Endodermal cell (in vitro differentiated cells): ENCODE data around the gene LIPC. TPM values are rescaled to one million over a fixed set of nuclear protein-coding genes. Genes with fewer than 3 reads are reported as not detected.

Source experiments
- DNase-seq: peaks from one replicate; pipeline ENCODE4 v3.0.0-alpha.2; 2017
- H3K27ac ChIP-seq: 2 replicates; pipeline ENCODE4 v1.5.1; 2013; ENCODE audit warnings: mild to moderate bottlenecking, low read depth, low read length, moderate library complexity
- H3K27me3 ChIP-seq: 2 replicates; pipeline ENCODE4 v1.6.1; 2013; ENCODE audit warnings: mild to moderate bottlenecking, low read length, moderate library complexity; ENCODE audit not compliant: insufficient read depth, control insufficient read depth, poor library complexity, severe bottlenecking
- H3K36me3 ChIP-seq: 2 replicates; pipeline ENCODE4 v1.7.0; 2013; ENCODE audit warnings: mild to moderate bottlenecking, low read length, moderate library complexity; ENCODE audit not compliant: control insufficient read depth, insufficient read depth
- H3K4me1 ChIP-seq: one replicate; pipeline ENCODE4 v1.7.0; 2013; ENCODE audit warnings: low read length; ENCODE audit not compliant: control insufficient read depth, insufficient read depth
- H3K4me3 ChIP-seq: 2 replicates; pipeline ENCODE4 v1.5.1; 2013; ENCODE audit warnings: mild to moderate bottlenecking, low read length, moderate library complexity
- H3K9ac ChIP-seq: 2 replicates; pipeline ENCODE4 v1.6.1; 2013; ENCODE audit warnings: mild to moderate bottlenecking, low read length, moderate library complexity; ENCODE audit not compliant: poor library complexity, severe bottlenecking; ENCODE audit errors: extremely low read depth
- H3K9me3 ChIP-seq: 2 replicates; pipeline ENCODE4 v1.6.1; 2013; ENCODE audit warnings: mild to moderate bottlenecking, low read length, moderate library complexity; ENCODE audit not compliant: control insufficient read depth
- H3K27ac Mint-ChIP-seq: 2 replicates; pipeline ENCODE4 v1.8.0; 2020; ENCODE audit warnings: mixed read lengths
- H3K27me3 Mint-ChIP-seq: 2 replicates; pipeline ENCODE4 v1.8.0; 2021; ENCODE audit warnings: mild to moderate bottlenecking, mixed read lengths; ENCODE audit not compliant: insufficient read depth
- H3K36me3 Mint-ChIP-seq: 2 replicates; pipeline ENCODE4 v1.8.0; 2020; ENCODE audit warnings: low read depth, mixed read lengths
- H3K4me1 Mint-ChIP-seq: 2 replicates; pipeline ENCODE4 v1.8.0; 2020; ENCODE audit warnings: mixed read lengths
- H3K4me3 Mint-ChIP-seq: 2 replicates; pipeline ENCODE4 v1.8.0; 2020; ENCODE audit warnings: mild to moderate bottlenecking, moderate library complexity, mixed read lengths
- H3K9me3 Mint-ChIP-seq: 2 replicates; pipeline ENCODE4 v1.8.0; 2020; ENCODE audit warnings: mild to moderate bottlenecking, mixed read lengths
- CTCF ChIP-seq: fragments of 200-600 bp; sonication (generic); conservative IDR thresholded peaks from 2 replicates; pipeline ENCODE4 v1.5.0; 2021; ENCODE audit warnings: antibody characterized with exemption, mild to moderate bottlenecking
- WGBS, 2 experiments: methylation state at CpG; one replicate each; pipeline versions ENCODE4 v1.1.5 to v1.1.7; 2013; ENCODE audit warnings: missing lambda C conversion rate in 2 of 2, mixed read lengths in 1 of 2; ENCODE audit not compliant: insufficient coverage in 1 of 2, insufficient read length in 1 of 2; 5-methylcytosine and 5-hydroxymethylcytosine counted together
- total RNA-seq, 2 donors: library from RNA; stranded (reverse); fragmentation: NEBNext Ultra II Directional in 1 of 2; extraction: Animal tissue kit (Norgen Biotek cat#: 25700) in 1 of 2; gene quantifications; 2 replicates in 1 of 2; 3 replicates in 1 of 2; pipeline ENCODE4 v1.2.1, GENCODE V29; 2021

The LIPC gene
- total RNA-seq, 2 donors from 2014 or later = not detected

GRCh38 chr15:58462973-58463663 is 31.3 kb downstream of the LIPC start:
- H3K4me3 ChIP-seq = no peak overlapping the region
- no peak for TF ChIP-seq CTCF
- no peaks in the 10 kb centered on the region for H3K9me3 ChIP-seq
- H3K4me3 Mint-ChIP-seq = no peak overlapping the region
- no peaks in the 10 kb centered on the region for H3K36me3 Mint-ChIP-seq
- peaks cover 22% of the 10 kb centered on the region for H3K4me1 Mint-ChIP-seq
- H3K27ac ChIP-seq = no peak overlapping the region
- H3K36me3 ChIP-seq = no peaks in the 10 kb centered on the region
- H3K27ac Mint-ChIP-seq = no peak overlapping the region
- H3K9me3 Mint-ChIP-seq = no peaks in the 10 kb centered on the region
- H3K27me3 Mint-ChIP-seq = no peaks in the 10 kb centered on the region
- no peaks in the 10 kb centered on the region for H3K27me3 ChIP-seq
- no peak for DNase-seq
- no peak overlapping the region for H3K9ac ChIP-seq
- WGBS, 2 experiments = 93 to 100% methylated on average over 5 to 10 of the region's 10 CpGs
- peaks cover 5% of the 10 kb centered on the region for H3K4me1 ChIP-seq

GRCh38 chr15:58463815-58464650 is 32.2 kb downstream of the LIPC start:
- 89 to 92% methylated on average over 3 to 6 of the region's 6 CpGs for WGBS, 2 experiments
- Mint-ChIP-seq H3K27ac (no peak overlapping the region), H3K9me3 (no peaks in the 10 kb centered on the region), H3K27me3 (no peaks in the 10 kb centered on the region), H3K4me1 (peaks cover 15% of the 10 kb centered on the region), H3K4me3 (no peak overlapping the region), H3K36me3 (no peaks in the 10 kb centered on the region)
- H3K4me3 ChIP-seq = no peak overlapping the region
- H3K27ac ChIP-seq = no peak overlapping the region
- TF ChIP-seq CTCF = no peak
- no peaks in the 10 kb centered on the region for H3K27me3 ChIP-seq
- no peaks in the 10 kb centered on the region for H3K36me3 ChIP-seq
- no peaks in the 10 kb centered on the region for H3K4me1 ChIP-seq
- no peaks in the 10 kb centered on the region for H3K9me3 ChIP-seq
- H3K9ac ChIP-seq = no peak overlapping the region
- no peak for DNase-seq

GRCh38 chr15:58465070-58465469 is 33.3 kb downstream of the LIPC start:
- no peak for DNase-seq
- peaks cover 5% of the 10 kb centered on the region for H3K4me1 ChIP-seq

More at GRCh38 chr15:58465070-58465469, 33.3 kb downstream of the LIPC start:
- Mint-ChIP-seq H3K9me3 (no peaks in the 10 kb centered on the region), H3K27me3 (no peaks in the 10 kb centered on the region), H3K36me3 (no peaks in the 10 kb centered on the region), H3K4me1 (peaks cover 25% of the 10 kb centered on the region), H3K4me3 (no peak overlapping the region), H3K27ac (no peak overlapping the region)
- TF ChIP-seq CTCF = no peak
- H3K27me3 ChIP-seq = no peaks in the 10 kb centered on the region
- no peak overlapping the region for H3K4me3 ChIP-seq
- no peak overlapping the region for H3K9ac ChIP-seq
- H3K27ac ChIP-seq = no peak overlapping the region
- H3K9me3 ChIP-seq = no peaks in the 10 kb centered on the region
- no peaks in the 10 kb centered on the region for H3K36me3 ChIP-seq
